Mesodermal cell (in vitro differentiated cells): ENCODE data around the gene TRPV3.

Experiments used
- H3K27ac ChIP-seq: 2 replicates; pipeline ENCODE4 v1.7.0; 2013; ENCODE audit warnings: mild to moderate bottlenecking, low read depth, low read length, moderate library complexity; ENCODE audit not compliant: severe bottlenecking
- H3K36me3 ChIP-seq: 2 replicates; pipeline ENCODE4 v1.7.1; 2013; ENCODE audit warnings: mild to moderate bottlenecking, low read length, moderate library complexity; ENCODE audit not compliant: control insufficient read depth, insufficient read depth
- H3K4me1 ChIP-seq: one replicate; pipeline ENCODE4 v1.7.1; 2013; ENCODE audit warnings: mild to moderate bottlenecking, low read length; ENCODE audit not compliant: insufficient read depth, control insufficient read depth, poor library complexity, severe bottlenecking
- H3K4me3 ChIP-seq: 2 replicates; pipeline ENCODE4 v1.7.0; 2013; ENCODE audit warnings: low read length, control low read depth, mild to moderate bottlenecking; ENCODE audit not compliant: insufficient read depth, poor library complexity, severe bottlenecking; ENCODE audit errors: extremely low read depth
- H3K9me3 ChIP-seq: 2 replicates; pipeline ENCODE4 v1.7.1; 2013; ENCODE audit warnings: mild to moderate bottlenecking, low read length, moderate library complexity; ENCODE audit not compliant: control insufficient read depth
- WGBS, 2 experiments: methylation state at CpG; one replicate each; pipeline ENCODE4 v1.1.5; 2013; ENCODE audit warnings: missing lambda C conversion rate in 2 of 2; ENCODE audit not compliant: insufficient coverage in 2 of 2; 5-methylcytosine and 5-hydroxymethylcytosine counted together

TRPV3 gene

GRCh38 chr17:3556916-3557767 is 470 bp downstream of the TRPV3 start:
- Histone ChIP-seq H3K27ac (no peak overlapping the region), H3K4me1 (no peaks in the 10 kb centered on the region)
- 86 to 91% methylated on average over 10 to 14 of the region's 15 CpGs for WGBS, 2 experiments

GRCh38 chr17:3556239-3556915 is 1.2 kb downstream of the TRPV3 start:
- no peaks in the 10 kb centered on the region for H3K4me1 ChIP-seq
- H3K4me3 ChIP-seq: no peak overlapping the region
- WGBS, 2 experiments: 94 to 95% methylated on average over 12 to 19 of the region's 19 CpGs
- H3K36me3 ChIP-seq: no peaks in the 10 kb centered on the region
- no peak overlapping the region for H3K27ac ChIP-seq
- H3K9me3 ChIP-seq: no peaks in the 10 kb centered on the region

More at GRCh38 chr17:3556916-3557767, 470 bp downstream of the TRPV3 start:
- Histone ChIP-seq H3K36me3 (no peaks in the 10 kb centered on the region), H3K9me3 (no peaks in the 10 kb centered on the region), H3K4me3 (no peak overlapping the region)

- Histone ChIP-seq H3K4me1 (no peaks in the 10 kb centered on the region), H3K27ac (no peak overlapping the region), H3K36me3 (no peaks in the 10 kb centered on the region), H3K9me3 (no peaks in the 10 kb centered on the region), H3K4me3 (no peak overlapping the region)
- 94 to 96% methylated on average over 5 to 9 of the region's 10 CpGs for WGBS, 2 experiments
Measured at GRCh38 chr17:3555189-3555796, 2.3 kb downstream of the TRPV3 start.

DNA sequence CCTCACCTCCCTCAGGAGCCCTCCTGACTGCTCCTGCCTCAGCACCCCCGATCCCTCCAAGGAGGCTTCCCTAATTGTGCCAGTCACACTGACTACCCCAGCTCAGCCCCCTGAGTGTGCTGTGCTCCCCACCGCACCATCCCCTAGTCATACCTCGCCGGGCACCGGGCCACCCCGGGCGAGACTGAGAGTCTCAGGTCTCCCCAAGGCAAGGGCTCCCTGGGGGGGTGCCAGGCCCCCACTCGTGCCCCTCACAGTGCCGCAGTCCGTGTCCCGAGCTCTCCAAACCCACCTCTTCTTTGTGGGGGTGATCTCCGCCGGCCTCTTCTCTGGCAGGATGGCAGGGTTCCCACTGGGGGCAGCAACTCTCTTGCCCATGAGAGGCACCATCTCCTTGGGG is 3.2 kb downstream of the TRPV3 start:
- H3K9me3 ChIP-seq: no peaks in the 10 kb centered on the region
- no peaks in the 10 kb centered on the region for H3K4me1 ChIP-seq
- no peak overlapping the region for H3K4me3 ChIP-seq
- WGBS, 2 experiments: 91 to 96% methylated on average over 6 to 10 of the region's 13 CpGs
- H3K36me3 ChIP-seq: no peaks in the 10 kb centered on the region
- H3K27ac ChIP-seq: no peak overlapping the region

DNA sequence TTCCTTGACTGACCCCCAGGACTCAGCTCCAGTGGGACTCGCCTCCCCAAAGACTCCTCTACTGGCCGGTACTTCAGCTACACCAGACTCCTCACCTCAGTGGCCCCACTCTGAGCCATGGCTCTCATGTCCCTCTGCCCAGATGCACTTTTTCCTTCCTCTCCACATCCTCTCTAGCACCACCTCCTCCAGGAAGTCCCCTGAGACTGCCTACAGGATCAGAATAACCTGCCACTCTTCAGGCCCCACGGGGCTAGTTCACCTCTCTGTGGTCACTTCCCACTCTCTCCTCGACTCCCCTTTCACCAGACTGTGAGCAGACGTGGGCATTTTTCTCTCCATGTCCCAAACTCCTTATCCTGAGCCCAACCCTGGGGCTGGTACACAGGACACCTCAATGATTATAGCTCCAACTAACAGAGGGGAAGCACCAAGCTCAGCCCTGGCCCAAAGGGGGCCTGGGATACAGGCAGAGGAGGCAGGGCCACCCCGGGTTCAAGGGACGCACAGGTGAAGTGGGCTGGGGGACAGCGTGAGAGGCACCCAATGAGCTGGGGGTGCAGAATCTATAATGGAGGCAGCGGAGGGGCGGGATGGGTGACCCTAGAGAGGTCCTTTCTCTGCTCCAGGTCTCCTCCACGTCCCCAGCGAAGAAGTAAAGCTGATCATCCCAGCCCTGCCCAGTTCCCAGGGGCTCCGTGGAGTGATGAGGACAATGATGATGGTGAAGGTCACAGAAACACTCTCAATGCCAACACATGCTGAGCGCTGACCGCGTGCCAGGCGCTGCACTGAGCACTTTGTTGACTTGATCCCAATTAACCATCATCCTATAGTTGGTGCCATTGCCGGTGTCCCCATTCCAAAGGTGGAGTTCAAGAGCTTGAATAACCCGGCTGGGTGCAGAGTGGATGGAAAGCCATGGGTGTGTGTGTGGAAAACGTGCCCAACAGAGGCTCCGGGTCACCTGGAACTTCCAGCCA is 3.9 kb downstream of the TRPV3 start:
- H3K27ac ChIP-seq: no peak overlapping the region
- H3K36me3 ChIP-seq: no peaks in the 10 kb centered on the region
- no peaks in the 10 kb centered on the region for H3K9me3 ChIP-seq
- H3K4me3 ChIP-seq: no peak overlapping the region
- WGBS, 2 experiments: 93 to 94% methylated on average over 9 to 13 of the region's 21 CpGs
- no peaks in the 10 kb centered on the region for H3K4me1 ChIP-seq

GRCh38 chr17:3552916-3553315 is 4.7 kb downstream of the TRPV3 start:
- H3K9me3 ChIP-seq: no peaks in the 10 kb centered on the region
- WGBS, 2 experiments: 84 to 89% methylated on average over 6 to 7 of the region's 7 CpGs
- H3K27ac ChIP-seq: no peak overlapping the region
- no peaks in the 10 kb centered on the region for H3K4me1 ChIP-seq
- H3K4me3 ChIP-seq: no peak overlapping the region
- no peaks in the 10 kb centered on the region for H3K36me3 ChIP-seq

DNA sequence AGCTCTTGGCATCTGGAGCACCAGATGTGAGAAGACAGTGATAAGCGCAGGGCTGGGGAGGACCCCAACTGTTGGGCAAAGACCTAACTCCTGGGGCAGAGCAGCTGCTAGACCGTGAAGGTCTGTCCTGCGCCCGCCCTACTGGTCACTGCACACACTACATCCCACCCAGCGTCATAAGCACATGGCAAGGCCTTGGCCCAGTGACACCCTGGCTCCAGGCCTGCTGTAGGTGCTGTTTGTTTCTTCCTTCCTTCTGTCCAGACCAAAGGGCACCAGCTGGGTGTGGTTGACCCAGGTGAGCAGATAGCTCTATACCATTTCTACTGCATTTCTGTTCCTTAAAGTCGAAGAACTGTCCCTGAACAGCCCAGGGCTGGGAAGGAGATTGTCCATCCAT is 6.4 kb downstream of the TRPV3 start:
- Histone ChIP-seq H3K36me3 (no peaks in the 10 kb centered on the region), H3K4me1 (no peaks in the 10 kb centered on the region), H3K4me3 (no peak overlapping the region), H3K9me3 (no peaks in the 10 kb centered on the region), H3K27ac (no peak overlapping the region)
- WGBS, 2 experiments: 89 to 94% methylated on average over 2 to 4 of the region's 6 CpGs

GRCh38 chr17:3549610-3550162 is 7.9 kb downstream of the TRPV3 start:
- no peaks in the 10 kb centered on the region for H3K9me3 ChIP-seq

GRCh38 chr17:3547628-3548027 is 10.0 kb downstream of the TRPV3 start:
- WGBS, 2 experiments: 80 to 82% methylated on average over 6 to 8 of the region's 11 CpGs
- Histone ChIP-seq H3K4me3 (no peak overlapping the region), H3K27ac (no peak overlapping the region), H3K4me1 (no peaks in the 10 kb centered on the region), H3K36me3 (no peaks in the 10 kb centered on the region), H3K9me3 (no peaks in the 10 kb centered on the region)

More at GRCh38 chr17:3549610-3550162, 7.9 kb downstream of the TRPV3 start:
- Histone ChIP-seq H3K4me1 (no peaks in the 10 kb centered on the region), H3K4me3 (no peak overlapping the region), H3K36me3 (no peaks in the 10 kb centered on the region), H3K27ac (no peak overlapping the region)
- WGBS, 2 experiments: 90 to 100% methylated on average over 2 of the region's 2 CpGs

DNA sequence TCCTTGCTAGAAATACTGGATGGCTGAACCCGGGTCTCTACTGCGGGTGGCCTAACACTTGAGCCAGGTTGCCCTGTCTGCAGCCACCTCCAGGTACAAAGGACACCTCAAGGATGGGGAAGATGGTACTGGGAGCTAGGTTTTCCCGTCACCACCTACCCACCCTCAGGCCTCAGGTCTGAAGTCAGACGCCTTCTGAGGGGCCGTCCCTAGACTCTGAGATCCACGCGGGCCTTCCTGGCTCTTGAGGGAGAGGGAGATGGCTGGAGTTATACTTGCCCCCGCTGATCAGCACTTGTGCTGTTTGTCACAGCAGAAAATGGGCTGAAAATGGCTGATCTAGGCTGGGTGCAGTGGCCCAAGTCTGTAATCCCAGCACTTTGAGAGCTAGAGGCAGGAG is 10.6 kb downstream of the TRPV3 start:
- H3K4me3 ChIP-seq: no peak overlapping the region
- 92 to 100% methylated on average over 6 of the region's 8 CpGs for WGBS, 2 experiments
- H3K27ac ChIP-seq: no peak overlapping the region
- H3K4me1 ChIP-seq: no peaks in the 10 kb centered on the region
- no peaks in the 10 kb centered on the region for H3K9me3 ChIP-seq
- no peaks in the 10 kb centered on the region for H3K36me3 ChIP-seq
